Osteoblast (primary cell): Measurements from ENCODE around the gene RAB33A. TPM values are rescaled to one million over a fixed set of nuclear protein-coding genes. Genes with fewer than 3 reads are reported as not detected.

Experiments used
- DNase-seq: peaks from one replicate; pipeline ENCODE4 v3.0.0; 2011; ENCODE audit warnings: low spot score, mixed read lengths; ENCODE audit not compliant: insufficient read length; ENCODE audit errors: missing footprints
- H2AFZ ChIP-seq: 2 replicates; pipeline ENCODE4 v1.6.0; 2011; ENCODE audit warnings: mild to moderate bottlenecking, low read length
- H3K27ac ChIP-seq: 2 replicates; pipeline ENCODE4 v1.5.1; 2011; ENCODE audit warnings: mild to moderate bottlenecking, low read depth, low read length, moderate library complexity
- H3K27me3 ChIP-seq: 2 replicates; pipeline ENCODE4 v1.6.0; 2012; ENCODE audit warnings: mild to moderate bottlenecking, control low read depth, inconsistent platforms, low read length, moderate library complexity; ENCODE audit not compliant: insufficient read depth
- H3K36me3 ChIP-seq: 2 replicates; pipeline ENCODE4 v1.5.1; 2011; ENCODE audit warnings: mild to moderate bottlenecking, low read length, control low read depth, moderate library complexity; ENCODE audit not compliant: insufficient read depth
- H3K4me1 ChIP-seq: 2 replicates; pipeline ENCODE4 v1.5.1; 2011; ENCODE audit warnings: mild to moderate bottlenecking, low read length, control low read depth, moderate library complexity; ENCODE audit not compliant: insufficient read depth
- H3K4me2 ChIP-seq: 2 replicates; pipeline ENCODE4 v1.6.0; 2011; ENCODE audit warnings: mild to moderate bottlenecking, low read length; ENCODE audit not compliant: insufficient read depth
- H3K4me3 ChIP-seq: fragments of 200-600 bp; sonication (generic); 3 replicates; pipeline ENCODE4 v1.5.1; 2012; ENCODE audit warnings: mild to moderate bottlenecking, low read length, inconsistent platforms; ENCODE audit not compliant: insufficient read depth
- H3K79me2 ChIP-seq: 2 replicates; pipeline ENCODE4 v1.6.0; 2012; ENCODE audit warnings: mild to moderate bottlenecking, low read length, control low read depth, inconsistent platforms; ENCODE audit not compliant: insufficient read depth
- H3K9me3 ChIP-seq: 2 replicates; pipeline ENCODE4 v1.5.1; 2011; ENCODE audit warnings: low read depth, low read length, control low read depth
- H4K20me1 ChIP-seq: 2 replicates; pipeline ENCODE4 v1.6.0; 2012; ENCODE audit warnings: mild to moderate bottlenecking, low read length, control low read depth; ENCODE audit not compliant: insufficient read depth
- CTCF ChIP-seq: IDR thresholded peaks from 2 replicates; pipeline ENCODE4 v1.5.1; 2011; ENCODE audit warnings: mild to moderate bottlenecking, low read depth, low read length, moderate library complexity; ENCODE audit errors: extremely low read depth
- total RNA-seq: library from RNA; depleted of rRNA; stranded (reverse); fragments of >200 nt; gene quantifications from 2 replicates; pipeline ENCODE4 v1.2.3, GENCODE V29; 2012

The RAB33A gene
- total RNA-seq, 1 donor: 6.2 TPM

GRCh38 chrX:130136496-130136895 lies 35.3 kb upstream of the RAB33A start:
- H3K4me1 ChIP-seq: no peaks in the 10 kb centered on the region

GRCh38 chrX:130136961-130137360 lies 34.8 kb upstream of the RAB33A start:
- H3K4me2 ChIP-seq: no peak overlapping the region
- H3K27ac ChIP-seq: no peak overlapping the region
- no peak for TF ChIP-seq CTCF
- H4K20me1 ChIP-seq: no peaks in the 10 kb centered on the region
- DNase-seq: no peak
- no peaks in the 10 kb centered on the region for H3K27me3 ChIP-seq
- no peaks in the 10 kb centered on the region for H3K9me3 ChIP-seq
- H3K36me3 ChIP-seq: peaks cover 23% of the 10 kb centered on the region
- H2AFZ ChIP-seq: no peak overlapping the region
- H3K4me3 ChIP-seq: no peak overlapping the region
- H3K79me2 ChIP-seq: no peaks in the 10 kb centered on the region
- no peaks in the 10 kb centered on the region for H3K4me1 ChIP-seq

More at GRCh38 chrX:130136496-130136895, 35.3 kb upstream of the RAB33A start:
- H2AFZ ChIP-seq: no peak overlapping the region
- no peak overlapping the region for H3K4me3 ChIP-seq
- no peaks in the 10 kb centered on the region for H3K9me3 ChIP-seq
- H3K36me3 ChIP-seq: peaks cover 25% of the 10 kb centered on the region
- H3K27ac ChIP-seq: no peak overlapping the region
- H3K27me3 ChIP-seq: peaks cover under 1% of the 10 kb centered on the region
- H3K79me2 ChIP-seq: no peaks in the 10 kb centered on the region
- no peak for TF ChIP-seq CTCF
- no peaks in the 10 kb centered on the region for H4K20me1 ChIP-seq
- H3K4me2 ChIP-seq: no peak overlapping the region
- no peak for DNase-seq

GRCh38 chrX:130139474-130140201 lies 32.1 kb upstream of the RAB33A start:
- H3K4me3 ChIP-seq: no peak overlapping the region
- no peaks in the 10 kb centered on the region for H4K20me1 ChIP-seq
- H3K36me3 ChIP-seq: peaks cover 17% of the 10 kb centered on the region
- TF ChIP-seq CTCF: no peak
- H2AFZ ChIP-seq: no peak overlapping the region
- H3K4me2 ChIP-seq: no peak overlapping the region
- no peaks in the 10 kb centered on the region for H3K27me3 ChIP-seq
- no peaks in the 10 kb centered on the region for H3K9me3 ChIP-seq
- no peak for DNase-seq
- H3K79me2 ChIP-seq: no peaks in the 10 kb centered on the region
- H3K4me1 ChIP-seq: no peaks in the 10 kb centered on the region
- no peak overlapping the region for H3K27ac ChIP-seq

GRCh38 chrX:130144509-130144908 lies 27.3 kb upstream of the RAB33A start:
- Histone ChIP-seq H3K36me3 (no peaks in the 10 kb centered on the region), H3K27ac (no peak overlapping the region), H3K9me3 (no peaks in the 10 kb centered on the region), H3K79me2 (no peaks in the 10 kb centered on the region), H3K4me3 (no peak overlapping the region), H4K20me1 (no peaks in the 10 kb centered on the region), H3K4me1 (no peaks in the 10 kb centered on the region), H3K27me3 (no peaks in the 10 kb centered on the region), H2AFZ (no peak overlapping the region), H3K4me2 (no peak overlapping the region)
- no peak for TF ChIP-seq CTCF
- no peak for DNase-seq
